Loucy (cell line): ENCODE results near the gene ZFAND3.

ENCODE experiments used
- H2AFZ ChIP-seq: fragments of 200-600 bp; sonication (generic); 2 replicates; pipeline ENCODE4 v1.6.0; 2016; ENCODE audit warnings: antibody characterized with exemption, mild to moderate bottlenecking, low read length, moderate library complexity
- H3F3A ChIP-seq: fragments of 200-600 bp; 2 replicates; pipeline ENCODE4 v1.6.0; 2016; ENCODE audit warnings: antibody characterized with exemption, low read depth, mild to moderate bottlenecking
- H3K27me3 ChIP-seq: fragments of 200-600 bp; sonication (generic); 2 replicates; pipeline ENCODE4 v1.6.1; 2014; ENCODE audit warnings: low read length, mild to moderate bottlenecking; ENCODE audit not compliant: insufficient read depth, poor library complexity, severe bottlenecking
- H3K36me3 ChIP-seq: fragments of 200-600 bp; sonication (generic); 2 replicates; pipeline ENCODE4 v1.6.1; 2016; ENCODE audit warnings: low read length; ENCODE audit not compliant: insufficient read depth
- H3K4me1 ChIP-seq: fragments of 200-600 bp; sonication (generic); 2 replicates; pipeline ENCODE4 v1.5.1; 2014; ENCODE audit warnings: low read length, mild to moderate bottlenecking; ENCODE audit not compliant: insufficient read depth, poor library complexity, severe bottlenecking
- H3K4me2 ChIP-seq: fragments of 200-600 bp; sonication (generic); 2 replicates; pipeline ENCODE4 v1.6.0; 2014; ENCODE audit warnings: antibody characterized with exemption, low read length, low read depth, mild to moderate bottlenecking; ENCODE audit not compliant: poor library complexity, severe bottlenecking
- H3K4me3 ChIP-seq: fragments of 200-600 bp; sonication (generic); 2 replicates; pipeline ENCODE4 v1.5.1; 2014; ENCODE audit warnings: low read length, mild to moderate bottlenecking, mixed read lengths; ENCODE audit not compliant: poor library complexity, severe bottlenecking
- H3K79me2 ChIP-seq: fragments of 200-600 bp; sonication (generic); 2 replicates; pipeline ENCODE4 v1.6.1; 2014; ENCODE audit warnings: low read length; ENCODE audit not compliant: insufficient read depth
- H3K9ac ChIP-seq: fragments of 200-600 bp; sonication (generic); 2 replicates; pipeline ENCODE4 v1.6.0; 2014; ENCODE audit warnings: mild to moderate bottlenecking, low read depth, low read length, moderate library complexity; ENCODE audit not compliant: poor library complexity, severe bottlenecking
- H3K9me2 ChIP-seq: fragments of 200-600 bp; sonication (generic); replicated peaks from 2 replicates; pipeline ENCODE4 v1.6.1; 2016; ENCODE audit warnings: low read depth, low read length, mixed read lengths
- H3K9me3 ChIP-seq: fragments of 200-600 bp; sonication (generic); 2 replicates; pipeline ENCODE4 v1.6.1; 2014; ENCODE audit warnings: mild to moderate bottlenecking, antibody characterized with exemption, low read length, low read depth; ENCODE audit not compliant: insufficient read depth
- H4K20me1 ChIP-seq: fragments of 200-600 bp; sonication (generic); 2 replicates; pipeline ENCODE4 v1.6.0; 2014; ENCODE audit warnings: antibody characterized with exemption, low read length, mild to moderate bottlenecking; ENCODE audit not compliant: insufficient read depth, poor library complexity, severe bottlenecking
- CTCF ChIP-seq: fragments of 200-600 bp; sonication (generic); conservative IDR thresholded peaks from 2 replicates; pipeline ENCODE4 v1.5.1; 2014; ENCODE audit warnings: mild to moderate bottlenecking, antibody characterized with exemption, low read length
- EZH2phosphoT487 ChIP-seq: fragments of 200-600 bp; IDR thresholded peaks from 2 replicates; pipeline ENCODE4 v1.6.1; 2018; ENCODE audit warnings: antibody characterized with exemption, mild to moderate bottlenecking, moderate library complexity, borderline replicate concordance

The ZFAND3 gene

DNA sequence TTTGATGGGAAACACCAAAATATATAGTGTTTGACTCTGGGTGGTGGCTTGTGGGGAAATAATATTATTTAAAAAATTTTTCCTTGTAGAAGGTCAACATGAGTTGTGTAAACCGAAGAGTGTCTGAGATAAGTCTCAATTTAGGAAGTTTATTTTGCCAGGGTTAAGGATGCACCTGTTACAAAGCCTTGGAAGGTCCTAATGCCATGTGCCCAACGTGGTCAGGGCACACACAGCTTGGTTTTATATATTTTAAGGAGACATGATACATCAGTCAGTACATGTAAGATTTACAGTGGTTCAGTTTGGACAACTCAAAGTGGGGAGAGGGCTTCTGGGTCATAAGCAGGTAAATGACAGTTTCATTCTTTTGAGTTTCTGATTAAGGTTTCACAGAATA is 162.1 kb downstream of the ZFAND3 start:
- no peak for TF ChIP-seq CTCF
- no peak for TF ChIP-seq EZH2phosphoT487

DNA sequence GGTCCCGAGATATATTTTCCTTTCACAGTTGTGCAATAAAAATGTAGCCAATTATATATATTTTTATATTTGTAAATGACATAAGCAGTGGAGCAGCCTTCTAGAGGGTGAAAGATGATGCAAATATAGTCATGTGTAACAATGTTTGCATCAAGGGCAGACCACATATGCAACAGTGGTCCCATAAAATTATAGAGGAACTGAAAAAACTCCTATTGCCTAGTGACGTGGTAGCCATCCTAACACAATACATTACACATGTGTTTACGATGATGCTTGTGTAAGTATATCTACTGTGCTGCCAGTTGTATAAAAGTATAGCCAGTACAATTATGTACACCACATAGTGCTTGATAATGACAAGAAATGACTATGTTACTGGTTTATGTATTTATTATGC is 162.8 kb downstream of the ZFAND3 start:
- no peak overlapping the region for H2AFZ ChIP-seq
- peaks cover 30% of the 10 kb centered on the region for H4K20me1 ChIP-seq
- H3K4me1 ChIP-seq = peaks cover 30% of the 10 kb centered on the region
- no peak overlapping the region for H3K9ac ChIP-seq
- no peaks in the 10 kb centered on the region for H3K9me3 ChIP-seq
- no peaks in the 10 kb centered on the region for H3K27me3 ChIP-seq
- H3K79me2 ChIP-seq = peaks cover 94% of the 10 kb centered on the region
- no peaks in the 10 kb centered on the region for H3K9me2 ChIP-seq
- TF ChIP-seq EZH2phosphoT487 = no peak
- TF ChIP-seq CTCF = no peak
- H3K36me3 ChIP-seq = no peaks in the 10 kb centered on the region
- H3K4me3 ChIP-seq = no peak overlapping the region
- H3K4me2 ChIP-seq = no peak overlapping the region
- H3F3A ChIP-seq = no peaks in the 10 kb centered on the region

More for the DNA sequence above, 162.1 kb downstream of the ZFAND3 start:
- Histone ChIP-seq H4K20me1 (peaks cover 24% of the 10 kb centered on the region), H2AFZ (no peak overlapping the region), H3F3A (no peaks in the 10 kb centered on the region), H3K4me1 (peaks cover 28% of the 10 kb centered on the region), H3K79me2 (peaks cover 93% of the 10 kb centered on the region), H3K4me2 (no peak overlapping the region), H3K9me3 (no peaks in the 10 kb centered on the region; the same call in 1 of the 2 replicates), H3K9me2 (no peaks in the 10 kb centered on the region), H3K9ac (no peak overlapping the region), H3K4me3 (no peak overlapping the region), H3K36me3 (0 out of 2 replicates have a peak, but pooled peaks cover 4% of the 10 kb centered on the region), H3K27me3 (no peaks in the 10 kb centered on the region)

- Histone ChIP-seq H3K4me3 (no peak overlapping the region), H3K4me1 (peaks cover 34% of the 10 kb centered on the region), H2AFZ (no peak overlapping the region), H3K9me3 (no peaks in the 10 kb centered on the region), H3K27me3 (no peaks in the 10 kb centered on the region), H3K79me2 (peaks cover 94% of the 10 kb centered on the region), H4K20me1 (peaks cover 30% of the 10 kb centered on the region), H3F3A (no peaks in the 10 kb centered on the region), H3K9me2 (no peaks in the 10 kb centered on the region), H3K36me3 (no peaks in the 10 kb centered on the region), H3K4me2 (no peak overlapping the region), H3K9ac (no peak overlapping the region)
- TF ChIP-seq CTCF = no peak
- no peak for TF ChIP-seq EZH2phosphoT487
Observed at GRCh38 chr6:37983720-37984501, 164.4 kb downstream of the ZFAND3 start.
